WTC11 (cell line): Measurements from ENCODE around the gene INPP5F. TPM values are rescaled to one million over a fixed set of nuclear protein-coding genes. Genes with fewer than 3 reads are reported as not detected.

Experiments
- ATAC-seq: fragments of 200-7000 bp; cut with Tn5 transposase; 2 replicates; pipeline ENCODE4 v1.10.0; 2021; ENCODE audit warnings: mild to moderate bottlenecking, moderate library complexity
- CTCF ChIA-PET: fragments of 300-600 bp; sonication (Branson Sonifier 250); formaldehyde crosslinking; loops from one replicate; lab custom pipeline; 2021; ENCODE audit warnings: antibody characterized with exemption; lab: Charles Lee
- POLR2A ChIA-PET: fragments of 350-600 bp; sonication (Branson Sonifier 250); formaldehyde crosslinking; loops from one replicate; lab custom pipeline; 2021; ENCODE audit warnings: antibody characterized with exemption; lab: Charles Lee
- DNase-seq: peaks from one replicate; pipeline ENCODE4 v3.0.0; 2021; ENCODE audit warnings: low spot score
- H3K27ac Mint-ChIP-seq: 2 replicates; pipeline ENCODE4 v1.8.0; 2021; ENCODE audit warnings: mixed read lengths
- H3K27me3 Mint-ChIP-seq: 2 replicates; pipeline ENCODE4 v1.8.0; 2021; ENCODE audit warnings: low read depth, mild to moderate bottlenecking, moderate library complexity, mixed read lengths
- H3K36me3 Mint-ChIP-seq: 2 replicates; pipeline ENCODE4 v1.8.0; 2021; ENCODE audit warnings: mixed read lengths
- H3K4me1 Mint-ChIP-seq: 2 replicates; pipeline ENCODE4 v1.8.0; 2022; ENCODE audit warnings: mixed read lengths
- H3K4me3 Mint-ChIP-seq: 2 replicates; pipeline ENCODE4 v1.8.0; 2021; ENCODE audit warnings: mild to moderate bottlenecking, moderate library complexity, mixed read lengths
- H3K9me3 Mint-ChIP-seq: 2 replicates; pipeline ENCODE4 v1.8.0; 2021; ENCODE audit warnings: mixed read lengths
- ATF1 ChIP-seq: sonication (generic); formaldehyde crosslinking; IDR thresholded peaks from 2 replicates; pipeline ENCODE4 v1.8.1; 2023; ENCODE audit warnings: mild to moderate bottlenecking, moderate library complexity, missing genetic modification reagents
- ATF3 ChIP-seq: sonication (generic); formaldehyde crosslinking; conservative IDR thresholded peaks from 2 replicates; pipeline ENCODE4 v1.8.1; 2022; ENCODE audit warnings: mild to moderate bottlenecking, missing genetic modification reagents
- CREM ChIP-seq: sonication (generic); formaldehyde crosslinking; IDR thresholded peaks from 2 replicates; pipeline ENCODE4 v1.8.1; 2022; ENCODE audit warnings: mild to moderate bottlenecking, missing genetic modification reagents, moderate library complexity
- ELF4 ChIP-seq: sonication (generic); formaldehyde crosslinking; IDR thresholded peaks from 2 replicates; pipeline ENCODE4 v1.8.1; 2022; ENCODE audit warnings: low read depth, mild to moderate bottlenecking, moderate library complexity, missing genetic modification reagents
- GRHL2 ChIP-seq: fragments of 250-450 bp; sonication (Bioruptor Pico); IDR thresholded peaks from 2 replicates; pipeline ENCODE4 v1.8.0; 2022; ENCODE audit warnings: mild to moderate bottlenecking, moderate library complexity; ENCODE audit not compliant: insufficient replicate concordance, severe bottlenecking
- IRF2 ChIP-seq: sonication (generic); formaldehyde crosslinking; IDR thresholded peaks from 2 replicates; pipeline ENCODE4 v1.8.0; 2022; ENCODE audit warnings: low read depth, missing genetic modification reagents, borderline replicate concordance
- MYBL2 ChIP-seq: sonication (generic); formaldehyde crosslinking; IDR thresholded peaks from 2 replicates; pipeline ENCODE4 v1.8.1; 2023; ENCODE audit warnings: mild to moderate bottlenecking, moderate library complexity, missing genetic modification reagents
- NFATC4 ChIP-seq: fragments of 250-450 bp; sonication (Bioruptor Pico); IDR thresholded peaks from 2 replicates; pipeline ENCODE4 v1.9.0; 2021; ENCODE audit warnings: mild to moderate bottlenecking
- OVOL2 ChIP-seq: fragments of 250-450 bp; sonication (Bioruptor Pico); IDR thresholded peaks from 2 replicates; pipeline ENCODE4 v1.9.0; 2021; ENCODE audit warnings: mild to moderate bottlenecking, borderline replicate concordance
- RELA ChIP-seq: sonication (generic); formaldehyde crosslinking; IDR thresholded peaks from 2 replicates; pipeline ENCODE4 v1.8.1; 2022; ENCODE audit warnings: missing genetic modification reagents, mild to moderate bottlenecking, borderline replicate concordance
- SMAD3 ChIP-seq: sonication (generic); formaldehyde crosslinking; IDR thresholded peaks from 2 replicates; pipeline ENCODE4 v1.8.0; 2022; ENCODE audit warnings: missing genetic modification reagents, mild to moderate bottlenecking, borderline replicate concordance
- SMAD4 ChIP-seq: sonication (generic); formaldehyde crosslinking; IDR thresholded peaks from 2 replicates; pipeline ENCODE4 v1.8.0; 2022; ENCODE audit warnings: mild to moderate bottlenecking, missing genetic modification reagents
- ZNF121 ChIP-seq: sonication (generic); formaldehyde crosslinking; IDR thresholded peaks from 2 replicates; pipeline ENCODE4 v1.8.0; 2023; ENCODE audit warnings: missing genetic modification reagents
- ZNF232 ChIP-seq: sonication (generic); formaldehyde crosslinking; IDR thresholded peaks from 2 replicates; pipeline ENCODE4 v1.8.0; 2022; ENCODE audit warnings: mild to moderate bottlenecking, missing genetic modification reagents
- total RNA-seq: library from RNA; stranded (reverse); gene quantifications from 3 replicates; pipeline ENCODE4 v1.2.3, GENCODE V29; 2021
- TF ChIP-seq, protein P1 (sequence below): fragments of 200-600 bp; IDR thresholded peaks from 2 replicates; pipeline ENCODE4 v1.8.0; 2022; ENCODE audit warnings: antibody characterized with exemption
- TF ChIP-seq, protein P2 (sequence below): sonication (generic); formaldehyde crosslinking; IDR thresholded peaks from 2 replicates; pipeline ENCODE4 v1.8.0; 2023; ENCODE audit warnings: missing genetic modification reagents
- TF ChIP-seq, protein P3 (sequence below): sonication (generic); formaldehyde crosslinking; IDR thresholded peaks from 2 replicates; pipeline ENCODE4 v1.8.0; 2022; ENCODE audit warnings: mild to moderate bottlenecking, missing genetic modification reagents
- TF ChIP-seq, protein P4 (sequence below): sonication (generic); formaldehyde crosslinking; IDR thresholded peaks from 2 replicates; pipeline ENCODE4 v1.8.0; 2022; ENCODE audit warnings: mild to moderate bottlenecking, missing genetic modification reagents
- TF ChIP-seq, protein P5 (sequence below): sonication (generic); formaldehyde crosslinking; IDR thresholded peaks from 2 replicates; pipeline ENCODE4 v1.8.1; 2023; ENCODE audit warnings: mild to moderate bottlenecking, missing genetic modification reagents, borderline replicate concordance
- TF ChIP-seq, protein P6 (sequence below): fragments of 250-450 bp; sonication (Bioruptor Pico); IDR thresholded peaks from 2 replicates; pipeline ENCODE4 v1.8.0; 2021; ENCODE audit warnings: mild to moderate bottlenecking

The INPP5F gene
- total RNA-seq, 1 experiment from 2014 or later: 83.3 TPM

- Mint-ChIP-seq H3K36me3 (peaks cover 12% of the 10 kb centered on the region), H3K9me3 (no peaks in the 10 kb centered on the region), H3K4me1 (no peaks in the 10 kb centered on the region), H3K27me3 (no peaks in the 10 kb centered on the region), H3K27ac (no peak overlapping the region), H3K4me3 (no peak overlapping the region)
- DNase-seq (no peak), ATAC-seq (no peak)
- POLR2A ChIA-PET: no interaction called here
- no peak for TF ChIP-seq NFATC4 (CRISPR knock-in tag)
- CTCF ChIA-PET: interaction anchor here (1.7 kb wide), 1 partner anchor 51 kb away, joined by 6 read pairs; no protein-coding TSS in a partner anchor
These were observed 76.2 kb downstream of the INPP5F start for GRCh38 chr10:119801998-119802538.

GRCh38 chr10:119803264-119803663 lies 77.4 kb downstream of the INPP5F start:
- DNase-seq (no peak), ATAC-seq (no peak)
- Mint-ChIP-seq H3K27me3 (no peaks in the 10 kb centered on the region), H3K27ac (no peak overlapping the region), H3K4me3 (no peak overlapping the region), H3K9me3 (no peaks in the 10 kb centered on the region), H3K36me3 (peaks cover 8% of the 10 kb centered on the region), H3K4me1 (no peaks in the 10 kb centered on the region)
- ChIA-PET CTCF (interaction anchor here (1.7 kb wide), 1 partner anchor 53 kb away, joined by 6 read pairs; no protein-coding TSS in a partner anchor), POLR2A (no interaction called here)
- TF ChIP-seq GRHL2 (CRISPR knock-in tag) (no peak), ATF3 (CRISPR knock-in tag) (no peak), ATF1 (no peak), ZNF121 (CRISPR knock-in tag) (no peak), ZNF232 (no peak), SMAD4 (CRISPR knock-in tag) (no peak), RELA (CRISPR knock-in tag) (no peak)
- TF ChIP-seq, protein P1, sequence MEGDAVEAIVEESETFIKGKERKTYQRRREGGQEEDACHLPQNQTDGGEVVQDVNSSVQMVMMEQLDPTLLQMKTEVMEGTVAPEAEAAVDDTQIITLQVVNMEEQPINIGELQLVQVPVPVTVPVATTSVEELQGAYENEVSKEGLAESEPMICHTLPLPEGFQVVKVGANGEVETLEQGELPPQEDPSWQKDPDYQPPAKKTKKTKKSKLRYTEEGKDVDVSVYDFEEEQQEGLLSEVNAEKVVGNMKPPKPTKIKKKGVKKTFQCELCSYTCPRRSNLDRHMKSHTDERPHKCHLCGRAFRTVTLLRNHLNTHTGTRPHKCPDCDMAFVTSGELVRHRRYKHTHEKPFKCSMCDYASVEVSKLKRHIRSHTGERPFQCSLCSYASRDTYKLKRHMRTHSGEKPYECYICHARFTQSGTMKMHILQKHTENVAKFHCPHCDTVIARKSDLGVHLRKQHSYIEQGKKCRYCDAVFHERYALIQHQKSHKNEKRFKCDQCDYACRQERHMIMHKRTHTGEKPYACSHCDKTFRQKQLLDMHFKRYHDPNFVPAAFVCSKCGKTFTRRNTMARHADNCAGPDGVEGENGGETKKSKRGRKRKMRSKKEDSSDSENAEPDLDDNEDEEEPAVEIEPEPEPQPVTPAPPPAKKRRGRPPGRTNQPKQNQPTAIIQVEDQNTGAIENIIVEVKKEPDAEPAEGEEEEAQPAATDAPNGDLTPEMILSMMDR: no peak

GRCh38 chr10:119805702-119806230 lies 79.9 kb downstream of the INPP5F start:
- ATAC-seq: no peak
- Mint-ChIP-seq H3K27me3 (no peaks in the 10 kb centered on the region), H3K9me3 (no peaks in the 10 kb centered on the region), H3K36me3 (peaks cover 5% of the 10 kb centered on the region; the same call in 1 of the 2 replicates), H3K27ac (0 out of 2 replicates have a peak overlapping the region, but pooled peaks have one; percentile 19), H3K4me3 (no peak overlapping the region), H3K4me1 (no peaks in the 10 kb centered on the region)
- DNase-seq: no peak
- ChIA-PET POLR2A (no interaction called here), CTCF (interaction anchor here (0.7 kb wide), 1 partner anchor 13 kb away, joined by 3 read pairs; no protein-coding TSS in a partner anchor)
- TF ChIP-seq IRF2 (no peak), CREM (CRISPR knock-in tag) (no peak), OVOL2 (CRISPR knock-in tag) (no peak), MYBL2 (CRISPR knock-in tag) (no peak), SMAD3 (CRISPR knock-in tag) (no peak), ELF4 (CRISPR knock-in tag) (no peak), ATF3 (CRISPR knock-in tag) (no peak)
- TF ChIP-seq, protein P2, sequence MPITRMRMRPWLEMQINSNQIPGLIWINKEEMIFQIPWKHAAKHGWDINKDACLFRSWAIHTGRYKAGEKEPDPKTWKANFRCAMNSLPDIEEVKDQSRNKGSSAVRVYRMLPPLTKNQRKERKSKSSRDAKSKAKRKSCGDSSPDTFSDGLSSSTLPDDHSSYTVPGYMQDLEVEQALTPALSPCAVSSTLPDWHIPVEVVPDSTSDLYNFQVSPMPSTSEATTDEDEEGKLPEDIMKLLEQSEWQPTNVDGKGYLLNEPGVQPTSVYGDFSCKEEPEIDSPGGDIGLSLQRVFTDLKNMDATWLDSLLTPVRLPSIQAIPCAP (CRISPR knock-in tag): no peak
- TF ChIP-seq, protein P3, sequence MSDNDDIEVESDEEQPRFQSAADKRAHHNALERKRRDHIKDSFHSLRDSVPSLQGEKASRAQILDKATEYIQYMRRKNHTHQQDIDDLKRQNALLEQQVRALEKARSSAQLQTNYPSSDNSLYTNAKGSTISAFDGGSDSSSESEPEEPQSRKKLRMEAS: no peak
- TF ChIP-seq, protein P4, sequence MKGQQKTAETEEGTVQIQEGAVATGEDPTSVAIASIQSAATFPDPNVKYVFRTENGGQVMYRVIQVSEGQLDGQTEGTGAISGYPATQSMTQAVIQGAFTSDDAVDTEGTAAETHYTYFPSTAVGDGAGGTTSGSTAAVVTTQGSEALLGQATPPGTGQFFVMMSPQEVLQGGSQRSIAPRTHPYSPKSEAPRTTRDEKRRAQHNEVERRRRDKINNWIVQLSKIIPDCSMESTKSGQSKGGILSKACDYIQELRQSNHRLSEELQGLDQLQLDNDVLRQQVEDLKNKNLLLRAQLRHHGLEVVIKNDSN (CRISPR knock-in tag): no peak
- TF ChIP-seq, protein P5, sequence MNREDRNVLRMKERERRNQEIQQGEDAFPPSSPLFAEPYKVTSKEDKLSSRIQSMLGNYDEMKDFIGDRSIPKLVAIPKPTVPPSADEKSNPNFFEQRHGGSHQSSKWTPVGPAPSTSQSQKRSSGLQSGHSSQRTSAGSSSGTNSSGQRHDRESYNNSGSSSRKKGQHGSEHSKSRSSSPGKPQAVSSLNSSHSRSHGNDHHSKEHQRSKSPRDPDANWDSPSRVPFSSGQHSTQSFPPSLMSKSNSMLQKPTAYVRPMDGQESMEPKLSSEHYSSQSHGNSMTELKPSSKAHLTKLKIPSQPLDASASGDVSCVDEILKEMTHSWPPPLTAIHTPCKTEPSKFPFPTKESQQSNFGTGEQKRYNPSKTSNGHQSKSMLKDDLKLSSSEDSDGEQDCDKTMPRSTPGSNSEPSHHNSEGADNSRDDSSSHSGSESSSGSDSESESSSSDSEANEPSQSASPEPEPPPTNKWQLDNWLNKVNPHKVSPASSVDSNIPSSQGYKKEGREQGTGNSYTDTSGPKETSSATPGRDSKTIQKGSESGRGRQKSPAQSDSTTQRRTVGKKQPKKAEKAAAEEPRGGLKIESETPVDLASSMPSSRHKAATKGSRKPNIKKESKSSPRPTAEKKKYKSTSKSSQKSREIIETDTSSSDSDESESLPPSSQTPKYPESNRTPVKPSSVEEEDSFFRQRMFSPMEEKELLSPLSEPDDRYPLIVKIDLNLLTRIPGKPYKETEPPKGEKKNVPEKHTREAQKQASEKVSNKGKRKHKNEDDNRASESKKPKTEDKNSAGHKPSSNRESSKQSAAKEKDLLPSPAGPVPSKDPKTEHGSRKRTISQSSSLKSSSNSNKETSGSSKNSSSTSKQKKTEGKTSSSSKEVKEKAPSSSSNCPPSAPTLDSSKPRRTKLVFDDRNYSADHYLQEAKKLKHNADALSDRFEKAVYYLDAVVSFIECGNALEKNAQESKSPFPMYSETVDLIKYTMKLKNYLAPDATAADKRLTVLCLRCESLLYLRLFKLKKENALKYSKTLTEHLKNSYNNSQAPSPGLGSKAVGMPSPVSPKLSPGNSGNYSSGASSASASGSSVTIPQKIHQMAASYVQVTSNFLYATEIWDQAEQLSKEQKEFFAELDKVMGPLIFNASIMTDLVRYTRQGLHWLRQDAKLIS (CRISPR knock-in tag): no peak
- TF ChIP-seq, protein P6, sequence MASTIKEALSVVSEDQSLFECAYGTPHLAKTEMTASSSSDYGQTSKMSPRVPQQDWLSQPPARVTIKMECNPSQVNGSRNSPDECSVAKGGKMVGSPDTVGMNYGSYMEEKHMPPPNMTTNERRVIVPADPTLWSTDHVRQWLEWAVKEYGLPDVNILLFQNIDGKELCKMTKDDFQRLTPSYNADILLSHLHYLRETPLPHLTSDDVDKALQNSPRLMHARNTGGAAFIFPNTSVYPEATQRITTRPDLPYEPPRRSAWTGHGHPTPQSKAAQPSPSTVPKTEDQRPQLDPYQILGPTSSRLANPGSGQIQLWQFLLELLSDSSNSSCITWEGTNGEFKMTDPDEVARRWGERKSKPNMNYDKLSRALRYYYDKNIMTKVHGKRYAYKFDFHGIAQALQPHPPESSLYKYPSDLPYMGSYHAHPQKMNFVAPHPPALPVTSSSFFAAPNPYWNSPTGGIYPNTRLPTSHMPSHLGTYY (CRISPR knock-in tag): no peak
